Measurements from ENCODE around the gene NENF.
"Not testable (repeated sequence)": the region's sequence is repeated elsewhere in the genome, so short reads cannot be mapped to it uniquely, and the experiment has no call there.

The NENF gene

DNA sequence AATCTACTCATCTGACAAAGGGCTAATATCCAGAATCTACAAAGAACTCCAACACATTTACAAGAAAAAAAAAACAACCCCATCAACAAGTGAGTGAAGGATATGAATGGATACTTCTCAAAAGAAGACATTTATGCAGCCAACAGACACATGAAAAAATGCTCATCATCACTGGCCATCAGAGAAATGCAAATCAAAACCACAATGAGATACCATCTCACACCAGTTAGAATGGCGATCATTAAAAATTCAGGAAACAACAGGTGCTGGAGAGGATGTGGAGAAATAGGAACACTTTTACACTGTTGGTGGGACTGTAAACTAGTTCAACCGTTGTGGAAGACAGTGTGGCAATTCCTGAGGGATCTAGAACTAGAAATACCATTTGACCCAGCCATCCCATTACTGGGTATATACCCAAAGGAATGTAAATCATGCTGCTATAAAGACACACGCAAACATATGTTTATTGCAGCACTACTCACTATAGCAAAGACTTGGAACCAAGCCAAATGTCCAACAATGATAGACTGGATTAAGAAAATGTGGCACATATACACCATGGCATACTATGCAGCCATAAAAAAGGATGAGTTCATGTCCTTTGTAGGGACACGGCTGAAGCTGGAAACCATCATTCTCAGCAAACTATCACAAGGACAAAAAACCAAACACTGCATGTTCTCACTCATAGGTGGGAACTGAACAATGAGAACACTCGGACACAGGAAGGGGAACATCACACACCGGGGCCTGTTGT lies 36.9 kb upstream of the NENF start:
- WGBS, 2 donors (ENCODE audit: extremely low coverage in 2 of 2, insufficient read length in 2 of 2, insufficient replicate concordance in 1 of 2): no CpG with 5 or more reads among the region's 6 CpGs

DNA sequence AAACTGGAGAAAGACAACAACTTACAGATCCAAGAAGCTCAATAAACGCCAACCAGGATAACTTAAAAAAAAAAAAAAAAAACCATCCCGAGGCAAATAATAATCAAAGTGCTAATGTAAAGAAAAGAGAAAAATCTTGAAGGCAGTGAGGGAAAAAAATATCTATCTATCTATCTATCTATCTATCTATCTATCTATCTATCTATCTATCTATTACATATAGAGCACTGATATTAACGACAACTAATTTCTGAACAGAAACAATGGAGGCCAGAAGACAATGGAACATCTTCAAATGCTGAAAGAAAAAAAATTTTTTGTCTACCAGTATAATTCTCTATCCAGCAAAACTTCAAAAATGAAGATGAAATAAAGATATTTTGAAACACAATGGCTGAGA lies 36.1 kb upstream of the NENF start:
- Histone ChIP-seq H2BK15ac (ENCODE audit: low read length) (no peak overlapping the region), H3K4me1 (ENCODE audit: control insufficient read depth in 2 of 2, insufficient read depth in 1 of 2, low read depth in 1 of 2, low read length in 2 of 2) (no peaks in the 10 kb centered on the region), H3K14ac (ENCODE audit: low read length) (no peak overlapping the region), H4K91ac (ENCODE audit: low read depth, low read length, poor library complexity) (no peak overlapping the region), H3K27ac (replicated peaks; ENCODE audit: low read length) (no peak overlapping the region), H3K27me3 (ENCODE audit: control insufficient read depth in 3 of 3, insufficient read depth in 3 of 3, low read depth in 1 of 3, low read length in 3 of 3) (no peaks in the 10 kb centered on the region), H3K9ac (ENCODE audit: low read depth, low read length, poor library complexity) (no peak overlapping the region), H3K36me3 (replicated peaks in 1 of 2; ENCODE audit: control insufficient read depth in 2 of 2, insufficient read depth in 2 of 2, low read length in 2 of 2) (peaks cover 4 to 24% of the 10 kb centered on the region in 2 donors), H3K4me3 (ENCODE audit: low read length in 2 of 2) (no peak overlapping the region), H2AFZ (ENCODE audit: low read length) (no peak overlapping the region), H3K9me3 (replicated peaks in 1 of 2; ENCODE audit: control insufficient read depth in 2 of 2, insufficient read depth in 1 of 2, low read depth in 1 of 2, low read length in 2 of 2) (peaks cover 2 to 16% of the 10 kb centered on the region in 2 donors), H2BK12ac (ENCODE audit: low read length) (no peak overlapping the region), H4K8ac (ENCODE audit: low read depth, low read length) (no peak overlapping the region), H3K79me1 (ENCODE audit: low read depth, low read length) (no peaks in the 10 kb centered on the region), H2BK120ac (ENCODE audit: low read depth, low read length) (no peak overlapping the region), H2AK5ac (ENCODE audit: low read depth, low read length) (no peak overlapping the region), H3K18ac (ENCODE audit: low read length) (no peak overlapping the region), H2BK5ac (ENCODE audit: low read length) (no peak overlapping the region), H3K4me2 (ENCODE audit: insufficient read depth, low read length, poor library complexity, severe bottlenecking) (no peak overlapping the region), H3K23ac (ENCODE audit: low read depth, low read length, poor library complexity) (no peak overlapping the region), H3K4ac (ENCODE audit: low read length) (no peak overlapping the region)
- no CpG with 5 or more reads among the region's 3 CpGs for WGBS, 2 donors (ENCODE audit: extremely low coverage in 2 of 2, insufficient read length in 2 of 2, insufficient replicate concordance in 1 of 2)
- no peak for DNase-seq (ENCODE audit: low spot score)

More for the DNA sequence above, 36.9 kb upstream of the NENF start:
- not testable (repeated sequence) for H3K4ac ChIP-seq (ENCODE audit: low read length); H4K91ac ChIP-seq (ENCODE audit: low read depth, low read length, poor library complexity); H2BK5ac ChIP-seq (ENCODE audit: low read length); H3K4me3 ChIP-seq (ENCODE audit: low read length in 2 of 2); H3K4me1 ChIP-seq (ENCODE audit: control insufficient read depth in 2 of 2, insufficient read depth in 1 of 2, low read depth in 1 of 2, low read length in 2 of 2); H3K27me3 ChIP-seq (ENCODE audit: control insufficient read depth in 3 of 3, insufficient read depth in 3 of 3, low read depth in 1 of 3, low read length in 3 of 3); H3K79me1 ChIP-seq (ENCODE audit: low read depth, low read length); H2AFZ ChIP-seq (ENCODE audit: low read length); H2AK5ac ChIP-seq (ENCODE audit: low read depth, low read length); H3K18ac ChIP-seq (ENCODE audit: low read length); H3K23ac ChIP-seq (ENCODE audit: low read depth, low read length, poor library complexity); H4K8ac ChIP-seq (ENCODE audit: low read depth, low read length); H3K9ac ChIP-seq (ENCODE audit: low read depth, low read length, poor library complexity); H2BK120ac ChIP-seq (ENCODE audit: low read depth, low read length); H3K27ac ChIP-seq (replicated peaks; ENCODE audit: low read length); H3K4me2 ChIP-seq (ENCODE audit: insufficient read depth, low read length, poor library complexity, severe bottlenecking); H3K14ac ChIP-seq (ENCODE audit: low read length); H2BK12ac ChIP-seq (ENCODE audit: low read length); DNase-seq (ENCODE audit: low spot score); H2BK15ac ChIP-seq (ENCODE audit: low read length)
- Histone ChIP-seq H3K9me3 (replicated peaks in 1 of 2; ENCODE audit: control insufficient read depth in 2 of 2, insufficient read depth in 1 of 2, low read depth in 1 of 2, low read length in 2 of 2) (peaks cover 2 to 19% of the 10 kb centered on the region in 2 donors), H3K36me3 (replicated peaks in 1 of 2; ENCODE audit: control insufficient read depth in 2 of 2, insufficient read depth in 2 of 2, low read length in 2 of 2) (peaks cover 4 to 24% of the 10 kb centered on the region in 2 donors)

DNA sequence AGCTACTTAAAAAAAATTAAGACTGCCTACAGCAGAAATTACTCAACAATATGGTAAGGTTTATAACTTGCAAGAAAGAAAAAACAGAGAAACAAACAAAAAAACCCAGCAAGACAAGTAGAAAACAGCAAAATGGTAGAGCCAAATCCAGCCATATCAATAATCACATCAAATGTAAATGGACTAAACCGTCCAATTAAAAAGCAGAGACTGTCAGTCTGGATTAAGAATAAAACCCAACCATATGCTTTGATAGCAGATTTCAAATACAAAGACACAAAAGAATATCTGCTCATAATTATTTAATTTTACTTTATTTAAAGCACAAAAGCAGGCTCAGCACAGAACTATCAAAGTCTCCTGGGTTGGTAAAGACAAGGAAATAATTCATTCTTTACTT lies 35.5 kb upstream of the NENF start:
- no peak overlapping the region for H3K4me2 ChIP-seq (ENCODE audit: insufficient read depth, low read length, poor library complexity, severe bottlenecking)
- H3K4me3 ChIP-seq (ENCODE audit: low read length in 2 of 2): no peak overlapping the region
- H3K9me3 ChIP-seq (replicated peaks in 1 of 2; ENCODE audit: control insufficient read depth in 2 of 2, insufficient read depth in 1 of 2, low read depth in 1 of 2, low read length in 2 of 2): peaks cover 2 to 16% of the 10 kb centered on the region in 2 donors
- no peaks in the 10 kb centered on the region for H3K27me3 ChIP-seq (ENCODE audit: control insufficient read depth in 3 of 3, insufficient read depth in 3 of 3, low read depth in 1 of 3, low read length in 3 of 3)
- H3K4ac ChIP-seq (ENCODE audit: low read length): no peak overlapping the region
- H3K23ac ChIP-seq (ENCODE audit: low read depth, low read length, poor library complexity): no peak overlapping the region
- H3K79me1 ChIP-seq (ENCODE audit: low read depth, low read length): no peaks in the 10 kb centered on the region
- no peak overlapping the region for H2BK5ac ChIP-seq (ENCODE audit: low read length)
- H2AK5ac ChIP-seq (ENCODE audit: low read depth, low read length): no peak overlapping the region
- H3K9ac ChIP-seq (ENCODE audit: low read depth, low read length, poor library complexity): no peak overlapping the region
- H3K27ac ChIP-seq (replicated peaks; ENCODE audit: low read length): no peak overlapping the region
- no peak overlapping the region for H2BK12ac ChIP-seq (ENCODE audit: low read length)
- no peak for DNase-seq (ENCODE audit: low spot score)
- no peak overlapping the region for H2BK15ac ChIP-seq (ENCODE audit: low read length)
- H2BK120ac ChIP-seq (ENCODE audit: low read depth, low read length): no peak overlapping the region
- no peak overlapping the region for H2AFZ ChIP-seq (ENCODE audit: low read length)
- no peak overlapping the region for H4K91ac ChIP-seq (ENCODE audit: low read depth, low read length, poor library complexity)
- H3K18ac ChIP-seq (ENCODE audit: low read length): no peak overlapping the region
- no peaks in the 10 kb centered on the region for H3K4me1 ChIP-seq (ENCODE audit: control insufficient read depth in 2 of 2, insufficient read depth in 1 of 2, low read depth in 1 of 2, low read length in 2 of 2)
- no peak overlapping the region for H3K14ac ChIP-seq (ENCODE audit: low read length)
- no peak overlapping the region for H4K8ac ChIP-seq (ENCODE audit: low read depth, low read length)
- H3K36me3 ChIP-seq (replicated peaks in 1 of 2; ENCODE audit: control insufficient read depth in 2 of 2, insufficient read depth in 2 of 2, low read length in 2 of 2): peaks cover 4 to 29% of the 10 kb centered on the region in 2 donors
- WGBS, 2 donors (ENCODE audit: extremely low coverage in 2 of 2, insufficient read length in 2 of 2, insufficient replicate concordance in 1 of 2): no CpG with 5 or more reads among the region's 1 CpG

DNA sequence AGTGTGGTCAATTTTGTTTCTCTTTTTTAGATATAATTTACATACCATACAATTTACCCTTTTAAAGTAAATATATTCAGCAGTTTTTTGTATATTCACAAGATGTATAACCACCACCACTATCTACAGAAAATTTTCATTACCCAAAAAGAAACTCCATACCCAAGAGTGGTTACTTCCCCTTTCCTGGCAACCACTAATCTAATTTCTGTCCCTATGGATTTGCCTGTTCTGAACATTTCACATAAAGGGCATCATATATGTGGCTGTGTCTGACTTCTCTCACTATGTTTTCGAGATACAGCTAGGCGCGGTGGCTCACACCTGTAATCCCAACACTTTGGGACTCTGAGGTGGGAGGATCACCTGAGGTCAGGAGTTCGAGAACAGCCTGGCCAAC lies 31.7 kb upstream of the NENF start:
- no peaks in the 10 kb centered on the region for H3K27me3 ChIP-seq (ENCODE audit: control insufficient read depth in 3 of 3, insufficient read depth in 3 of 3, low read depth in 1 of 3, low read length in 3 of 3)
- H2AK5ac ChIP-seq (ENCODE audit: low read depth, low read length): no peak overlapping the region
- H2BK5ac ChIP-seq (ENCODE audit: low read length): no peak overlapping the region
- no peak overlapping the region for H3K4me2 ChIP-seq (ENCODE audit: insufficient read depth, low read length, poor library complexity, severe bottlenecking)
- no peak overlapping the region for H3K4ac ChIP-seq (ENCODE audit: low read length)
- no peak overlapping the region for H3K23ac ChIP-seq (ENCODE audit: low read depth, low read length, poor library complexity)
- no peak overlapping the region for H4K8ac ChIP-seq (ENCODE audit: low read depth, low read length)
- WGBS, 2 donors (ENCODE audit: extremely low coverage in 2 of 2, insufficient read length in 2 of 2, insufficient replicate concordance in 1 of 2): no CpG with 5 or more reads among the region's 4 CpGs
- H3K4me1 ChIP-seq (ENCODE audit: control insufficient read depth in 2 of 2, insufficient read depth in 1 of 2, low read depth in 1 of 2, low read length in 2 of 2): no peaks in the 10 kb centered on the region
- no peak overlapping the region for H3K18ac ChIP-seq (ENCODE audit: low read length)
- no peak for DNase-seq (ENCODE audit: low spot score)
- no peak overlapping the region for H3K27ac ChIP-seq (replicated peaks; ENCODE audit: low read length)
- no peak overlapping the region for H2BK12ac ChIP-seq (ENCODE audit: low read length)
- no peak overlapping the region for H2BK120ac ChIP-seq (ENCODE audit: low read depth, low read length)
- H4K91ac ChIP-seq (ENCODE audit: low read depth, low read length, poor library complexity): no peak overlapping the region
- H3K14ac ChIP-seq (ENCODE audit: low read length): no peak overlapping the region
- no peak overlapping the region for H2AFZ ChIP-seq (ENCODE audit: low read length)
- H3K4me3 ChIP-seq (ENCODE audit: low read length in 2 of 2): no peak overlapping the region
- peaks cover 4 to 16% of the 10 kb centered on the region in 2 donors for H3K9me3 ChIP-seq (replicated peaks in 1 of 2; ENCODE audit: control insufficient read depth in 2 of 2, insufficient read depth in 1 of 2, low read depth in 1 of 2, low read length in 2 of 2)
- no peaks in the 10 kb centered on the region for H3K79me1 ChIP-seq (ENCODE audit: low read depth, low read length)
- H3K9ac ChIP-seq (ENCODE audit: low read depth, low read length, poor library complexity): no peak overlapping the region
- H3K36me3 ChIP-seq (replicated peaks in 1 of 2; ENCODE audit: control insufficient read depth in 2 of 2, insufficient read depth in 2 of 2, low read length in 2 of 2): peaks cover 9 to 60% of the 10 kb centered on the region in 2 donors
- no peak overlapping the region for H2BK15ac ChIP-seq (ENCODE audit: low read length)

All from neuronal stem cell (in vitro differentiated cells).